SKM-1 (cell line): ENCODE data around the gene ATP6AP1.
"Not testable (repeated sequence)": the region's sequence is repeated elsewhere in the genome, so short reads cannot be mapped to it uniquely, and the experiment has no call there.

Source experiments
- DNase-seq: peaks from one replicate; lab custom pipeline; 2025; ENCODE audit not compliant: unreplicated experiment; lab: John Stamatoyannopoulos, UW

The ATP6AP1 gene

GRCh38 chrX:154398668-154399526 lies 29.6 kb upstream of the ATP6AP1 start:
- DNase-seq = peak; percentile 36

GRCh38 chrX:154399527-154400368 lies 28.7 kb upstream of the ATP6AP1 start:
- no peak for DNase-seq

GRCh38 chrX:154400369-154400817 lies 28.1 kb upstream of the ATP6AP1 start:
- DNase-seq = not testable (repeated sequence)

DNA sequence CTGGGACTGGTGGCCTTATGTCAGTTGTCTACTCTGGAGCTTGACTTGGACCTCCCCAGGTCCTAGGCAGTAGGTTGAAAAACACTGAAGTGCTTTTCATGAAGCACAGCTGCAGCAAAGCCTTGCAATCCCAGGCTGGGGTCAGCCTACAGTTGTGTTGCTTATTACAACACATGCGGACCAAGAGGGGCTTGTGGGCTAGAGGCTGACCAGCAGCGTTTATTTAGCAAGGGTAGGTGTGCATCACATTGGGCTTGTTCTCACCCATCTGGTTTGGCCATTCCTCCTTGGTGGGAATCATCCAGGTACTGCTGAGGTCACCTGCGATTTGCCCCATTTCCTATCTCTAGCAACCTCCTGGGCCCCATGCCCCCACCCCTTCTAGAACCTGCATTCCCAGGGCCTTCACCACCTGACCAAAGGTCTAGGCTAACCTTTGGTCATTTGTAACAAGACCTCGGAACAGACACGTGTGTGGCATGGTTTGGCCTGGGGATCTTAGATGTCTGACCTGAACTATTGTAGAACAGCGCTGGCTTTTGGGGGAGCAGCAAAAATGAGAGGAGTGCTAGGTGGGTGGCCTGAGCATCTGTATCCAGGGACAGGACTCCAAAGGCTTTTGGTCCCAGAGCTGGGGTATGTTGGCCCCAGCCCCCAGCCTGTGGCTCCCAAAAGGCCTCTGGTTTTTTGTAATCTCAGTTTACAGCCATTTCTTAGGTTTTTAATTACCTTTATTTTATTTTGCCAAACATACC lies 27.3 kb upstream of the ATP6AP1 start:
- no peak for DNase-seq

DNA sequence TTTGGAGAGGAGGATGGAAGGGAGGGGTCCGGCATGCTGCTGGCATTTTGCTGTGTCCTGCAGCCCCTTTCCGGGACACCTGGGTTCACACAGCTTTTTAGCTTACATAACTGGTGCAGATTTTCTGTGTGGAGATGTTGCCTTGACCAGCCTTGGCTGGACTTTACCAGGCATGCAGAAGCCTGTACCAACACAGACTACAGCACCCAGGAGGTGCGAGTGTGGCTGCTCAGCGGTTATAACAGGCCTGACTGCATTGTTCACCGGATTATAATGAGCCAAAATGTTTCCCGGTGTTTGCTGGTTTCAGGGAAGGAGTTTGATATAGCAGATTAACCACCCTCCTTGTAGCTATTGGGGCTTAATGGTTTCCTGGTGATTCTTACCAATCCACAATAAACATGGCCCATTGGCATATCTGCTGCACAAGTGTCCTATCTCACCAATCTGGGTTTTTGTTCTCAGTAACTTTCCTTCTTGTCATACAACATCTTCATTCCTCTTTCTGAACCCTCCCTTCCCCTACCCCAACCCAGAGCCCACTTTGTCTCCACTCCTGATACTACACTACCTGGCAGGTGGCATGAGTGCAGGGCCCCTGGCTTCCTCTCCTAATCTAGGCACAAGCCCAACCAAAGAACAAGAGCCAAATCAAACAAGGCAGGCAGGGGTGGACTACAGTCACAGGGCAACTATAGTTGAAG lies 26.4 kb upstream of the ATP6AP1 start:
- DNase-seq = no peak

DNA sequence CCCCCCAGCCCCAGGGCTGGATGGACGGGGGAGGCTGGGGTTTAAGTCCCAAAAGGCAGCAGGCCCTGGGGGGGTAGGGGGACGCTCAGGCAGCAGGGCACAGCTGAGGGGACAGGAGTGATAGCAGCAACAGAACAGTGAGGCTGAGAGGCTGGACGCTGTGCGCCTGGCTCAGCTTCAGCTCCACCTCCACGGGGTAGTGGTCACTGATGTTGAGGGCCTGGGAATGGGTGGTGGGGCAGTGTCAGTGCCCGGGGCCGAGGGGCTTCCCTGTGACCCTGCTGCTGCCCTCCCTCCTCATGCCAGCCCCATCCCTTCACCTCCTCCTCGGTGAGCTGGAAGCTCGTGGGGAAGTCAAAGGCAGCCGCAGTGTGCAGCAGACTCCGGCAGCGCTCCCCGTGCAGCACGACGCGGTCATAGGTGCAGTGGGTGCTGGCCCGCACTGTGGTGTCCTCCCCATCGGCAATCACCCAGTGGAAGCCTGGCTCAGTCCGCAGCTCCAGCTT lies 25.8 kb upstream of the ATP6AP1 start:
- DNase-seq = no peak

- DNase-seq = no peak
Observed at GRCh38 chrX:154403192-154403591, 25.3 kb upstream of the ATP6AP1 start.

DNA sequence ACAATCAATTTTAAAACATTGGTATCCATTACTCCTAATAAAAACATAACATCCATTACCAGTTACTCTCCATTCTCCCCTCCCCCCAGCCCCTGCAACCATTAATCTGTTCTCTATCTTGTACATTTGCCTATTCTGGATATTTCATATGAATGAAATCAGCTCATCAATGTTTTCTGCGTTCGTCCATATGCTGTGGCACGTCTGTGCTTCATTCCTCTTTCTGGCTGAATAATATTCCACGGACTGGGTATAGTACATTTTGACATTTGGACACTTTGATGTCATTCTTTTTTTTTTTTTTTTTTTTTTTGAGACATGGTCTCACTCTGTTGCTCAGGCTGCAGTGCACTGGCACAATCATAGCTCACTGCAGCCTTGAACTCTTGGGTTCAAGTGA lies 24.6 kb upstream of the ATP6AP1 start:
- DNase-seq = no peak

DNA sequence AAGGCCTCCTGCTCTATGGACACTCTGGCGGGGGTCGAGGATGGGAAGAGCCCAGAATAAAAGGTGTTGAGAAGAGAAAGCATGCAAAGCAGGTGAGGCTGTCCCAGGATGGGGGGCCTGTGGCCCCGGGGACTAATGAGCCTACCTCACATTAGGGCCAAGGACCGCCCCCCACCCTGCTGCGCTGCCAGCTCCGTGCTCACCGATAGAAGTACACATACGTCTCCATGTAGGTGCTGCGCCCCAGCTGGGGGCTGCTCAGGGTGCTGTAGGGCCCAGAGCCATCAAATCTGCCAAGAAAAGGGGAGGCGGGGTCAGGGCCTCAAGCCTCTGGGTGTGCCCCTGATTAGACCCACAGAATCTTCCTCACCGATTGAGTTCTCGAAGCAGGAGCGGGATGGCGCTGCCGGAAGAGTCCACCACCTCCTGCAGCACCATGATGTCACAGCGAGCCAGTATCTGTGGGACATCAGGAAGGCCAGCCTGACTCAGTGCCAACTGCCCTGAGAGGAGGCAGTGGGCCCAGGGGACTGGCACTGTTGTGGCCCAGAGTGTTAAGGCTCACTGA lies 23.8 kb upstream of the ATP6AP1 start:
- no peak for DNase-seq

DNA sequence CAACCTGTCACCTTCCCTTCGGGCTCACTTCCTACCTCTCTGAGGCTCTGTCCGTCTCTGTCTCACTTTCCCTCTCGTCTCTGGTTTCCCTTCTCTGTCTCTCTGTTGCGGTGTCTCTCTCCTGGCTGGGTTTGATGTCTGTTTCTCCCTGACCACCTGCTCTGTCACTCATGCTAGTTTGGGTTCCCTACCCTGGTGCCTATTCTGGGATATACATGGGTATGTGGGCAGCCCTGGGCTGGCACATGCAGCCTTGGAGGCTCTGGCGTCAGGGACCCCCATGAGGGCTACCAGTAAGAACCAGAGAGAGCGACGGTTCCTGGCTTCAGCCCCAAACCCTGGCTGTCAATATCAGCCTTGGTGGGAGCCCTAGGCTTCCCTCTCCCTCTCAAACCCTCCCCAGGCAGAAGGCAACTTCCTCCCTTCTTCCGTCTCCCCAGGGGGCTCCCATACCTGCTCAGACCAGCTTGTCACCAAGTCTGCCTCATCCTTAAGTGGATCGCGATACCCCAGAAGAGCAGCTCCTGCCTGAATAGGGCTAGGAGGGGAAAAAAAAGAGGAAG lies 19.7 kb upstream of the ATP6AP1 start:
- no peak for DNase-seq

GRCh38 chrX:154409222-154409871 lies 19.1 kb upstream of the ATP6AP1 start, which contains the start of gene DNASE1L1:
DNASE1L1 (minus strand) TSS chrX:154409254; CDS start chrX:154405568, 3,686 bp downstream.
- peak; percentile 35 for DNase-seq

DNA sequence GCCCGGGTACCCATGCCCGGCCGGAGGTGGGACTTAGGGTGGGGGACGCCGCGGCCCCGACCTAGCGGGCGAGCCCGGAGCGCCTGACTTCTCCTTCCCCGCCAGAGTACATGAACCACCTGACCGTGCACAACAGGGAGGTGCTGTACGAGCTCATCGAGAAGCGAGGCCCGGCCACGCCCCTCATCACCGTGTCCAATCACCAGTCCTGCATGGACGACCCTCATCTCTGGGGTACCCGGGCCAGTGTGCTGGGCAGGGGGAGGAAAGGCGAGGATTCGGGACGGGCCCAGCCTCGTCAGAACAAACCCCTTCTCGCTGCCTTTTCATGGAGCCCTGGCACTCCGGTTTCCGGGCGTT lies 16.5 kb upstream of the ATP6AP1 start:
- no peak for DNase-seq

GRCh38 chrX:154412468-154412867 lies 16.0 kb upstream of the ATP6AP1 start:
- DNase-seq = no peak

- DNase-seq = no peak
Observed at GRCh38 chrX:154413142-154413541, 15.3 kb upstream of the ATP6AP1 start.

DNA sequence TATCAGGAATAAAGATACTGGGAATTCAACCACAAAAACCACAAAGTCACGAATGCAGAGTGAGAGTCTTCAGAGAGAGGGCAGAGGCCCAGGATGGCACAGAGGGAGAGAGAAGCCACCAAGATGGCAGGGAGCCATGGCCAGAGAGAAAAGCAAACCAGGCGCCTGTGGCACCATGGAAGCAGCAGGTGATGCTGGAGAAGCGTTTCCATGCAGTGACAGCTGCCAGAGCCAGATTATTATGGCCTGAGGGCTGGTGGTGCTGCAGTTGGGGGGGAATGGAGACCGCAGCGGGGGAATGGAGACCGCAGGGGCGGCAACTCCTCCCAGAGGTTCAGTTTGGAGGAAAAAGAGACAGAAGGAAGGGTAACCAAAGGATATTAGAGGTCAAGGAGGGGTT lies 11.3 kb upstream of the ATP6AP1 start:
- no peak for DNase-seq

DNA sequence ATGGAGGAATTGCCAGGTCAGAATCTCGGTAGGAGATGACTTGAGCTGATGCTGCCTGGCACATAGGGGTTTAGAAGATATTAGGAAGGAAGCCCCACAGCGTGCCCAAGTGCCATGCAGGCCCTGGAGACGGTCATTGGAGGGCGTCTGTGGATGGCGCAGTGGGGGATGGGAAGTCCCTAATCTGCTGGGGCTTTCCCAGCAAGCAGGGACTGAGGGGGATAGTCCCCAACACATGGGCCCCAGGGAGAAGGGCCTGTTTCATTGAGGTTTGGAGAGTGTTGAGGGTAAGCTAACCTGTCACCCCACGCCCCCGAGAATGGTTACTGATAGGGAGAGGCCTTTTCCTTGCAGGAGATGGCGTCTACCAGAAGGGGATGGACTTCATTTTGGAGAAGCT lies 9.3 kb upstream of the ATP6AP1 start:
- DNase-seq = no peak

DNA sequence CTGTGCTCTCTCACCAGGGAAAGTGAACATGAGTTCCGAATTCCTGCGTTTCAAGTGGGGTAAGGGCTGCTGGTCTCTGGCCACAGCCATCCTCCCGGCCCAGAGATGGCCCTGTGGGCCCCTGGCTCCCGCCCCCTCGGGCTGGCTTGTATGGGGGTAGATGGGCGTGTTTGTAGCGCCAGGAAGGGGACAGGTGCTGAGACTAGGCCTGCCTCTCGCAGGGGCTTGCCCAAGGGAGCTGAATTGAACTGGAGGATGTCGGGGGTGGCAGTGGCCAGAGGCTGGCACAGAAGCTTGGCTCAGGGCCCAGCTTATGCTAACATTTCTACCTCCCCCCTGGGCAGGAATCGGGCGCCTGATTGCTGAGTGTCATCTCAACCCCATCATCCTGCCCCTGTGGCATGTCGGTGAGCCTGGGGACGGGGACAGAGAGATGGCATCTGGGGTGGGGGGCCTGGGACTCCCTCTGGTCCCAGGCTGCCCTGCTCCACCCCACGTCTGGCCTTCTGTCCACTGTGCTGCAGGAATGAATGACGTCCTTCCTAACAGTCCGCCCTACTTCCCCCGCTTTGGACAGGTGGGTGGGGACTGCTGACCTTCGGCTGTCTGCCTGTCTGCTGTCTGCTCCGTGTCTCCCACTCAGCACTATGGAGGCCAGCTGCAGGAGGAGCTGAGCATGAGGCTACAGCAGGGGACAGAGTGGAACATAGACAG lies 8.6 kb upstream of the ATP6AP1 start:
- no peak for DNase-seq

- DNase-seq = no peak
Observed at GRCh38 chrX:154420402-154420756, 8.1 kb upstream of the ATP6AP1 start.
